GM19099 (cell line): ENCODE data around the gene FATE1.

Source experiments
- POLR2A ChIP-seq: IDR thresholded peaks from 3 replicates; pipeline ENCODE4 v1.6.1; 2011; ENCODE audit warnings: low read depth; ENCODE audit not compliant: insufficient read length; ENCODE audit errors: extremely low read depth

Gene FATE1

DNA sequence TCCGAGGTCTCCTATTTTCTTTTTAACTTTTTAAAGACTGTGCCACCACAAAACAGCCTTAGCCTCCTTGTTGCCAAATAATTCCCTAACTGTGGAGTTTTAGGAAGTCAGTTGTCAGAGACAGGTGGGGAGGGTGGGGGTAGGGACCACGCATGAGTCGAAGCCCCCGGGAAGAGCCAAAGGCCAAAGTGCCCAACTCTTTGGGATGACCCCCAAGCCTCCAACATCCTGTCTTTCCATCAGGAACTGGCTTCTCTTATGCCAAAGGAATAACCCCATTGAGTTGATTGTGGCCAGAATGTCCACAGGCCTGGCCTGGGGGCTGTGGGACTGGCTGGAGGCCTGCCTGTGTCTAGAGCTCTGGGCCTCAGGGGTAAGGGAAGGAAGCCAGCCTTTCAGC is 14.8 kb upstream of the FATE1 start:
- TF ChIP-seq POLR2A, result no peak

DNA sequence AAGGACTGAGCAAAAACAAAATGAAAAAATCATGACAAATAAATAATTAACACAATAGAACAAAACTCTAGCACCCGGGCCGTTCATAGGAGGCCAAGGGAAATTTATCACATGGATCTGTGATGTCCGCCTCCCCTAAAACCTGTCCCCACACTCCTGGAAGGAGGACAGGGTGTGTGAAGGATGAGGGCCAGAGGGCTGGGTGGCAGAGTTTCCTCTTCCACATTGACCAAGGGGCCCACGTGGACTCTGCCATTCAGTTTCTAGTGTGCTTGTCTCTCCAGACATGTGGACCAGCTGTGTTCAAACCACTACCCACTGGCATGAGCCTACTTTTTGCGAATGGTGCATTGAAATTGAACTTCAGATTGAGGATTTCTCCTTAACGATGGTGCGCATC is 14.3 kb upstream of the FATE1 start:
- TF ChIP-seq POLR2A, result no peak

DNA sequence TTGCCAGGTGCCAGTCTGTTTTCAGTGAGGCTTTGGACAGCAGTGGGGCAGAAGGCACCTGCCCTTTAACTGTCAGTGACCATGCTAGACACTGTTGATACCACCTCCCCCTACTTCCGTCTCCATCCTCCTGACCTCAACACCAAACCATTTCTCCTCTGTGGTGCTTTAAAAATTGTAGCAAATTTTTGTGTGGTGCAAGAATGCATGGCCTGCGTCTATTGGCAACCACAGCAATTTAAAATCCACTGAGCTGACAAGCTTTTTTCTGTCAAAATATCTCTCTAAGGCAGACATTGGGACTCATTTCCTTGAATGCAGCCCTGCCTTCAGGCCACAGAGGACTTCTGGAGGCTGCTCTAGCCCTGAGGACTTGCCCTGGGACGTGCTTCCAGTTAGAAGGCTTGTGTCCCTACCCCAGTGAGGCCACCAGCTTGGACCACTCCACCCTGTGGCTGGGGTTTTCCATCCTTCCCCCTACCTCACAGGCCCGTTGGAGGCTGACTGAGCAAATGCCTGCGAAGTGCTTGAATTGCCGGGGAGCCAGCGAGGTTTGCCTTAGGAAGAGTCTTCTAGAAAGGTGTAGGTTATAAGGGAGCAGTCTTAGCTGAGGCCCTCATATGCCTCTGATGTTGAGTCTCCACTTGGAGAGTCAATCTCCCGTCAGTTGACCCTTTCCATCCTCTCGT is 13.7 kb upstream of the FATE1 start:
- TF ChIP-seq POLR2A, result no peak

DNA sequence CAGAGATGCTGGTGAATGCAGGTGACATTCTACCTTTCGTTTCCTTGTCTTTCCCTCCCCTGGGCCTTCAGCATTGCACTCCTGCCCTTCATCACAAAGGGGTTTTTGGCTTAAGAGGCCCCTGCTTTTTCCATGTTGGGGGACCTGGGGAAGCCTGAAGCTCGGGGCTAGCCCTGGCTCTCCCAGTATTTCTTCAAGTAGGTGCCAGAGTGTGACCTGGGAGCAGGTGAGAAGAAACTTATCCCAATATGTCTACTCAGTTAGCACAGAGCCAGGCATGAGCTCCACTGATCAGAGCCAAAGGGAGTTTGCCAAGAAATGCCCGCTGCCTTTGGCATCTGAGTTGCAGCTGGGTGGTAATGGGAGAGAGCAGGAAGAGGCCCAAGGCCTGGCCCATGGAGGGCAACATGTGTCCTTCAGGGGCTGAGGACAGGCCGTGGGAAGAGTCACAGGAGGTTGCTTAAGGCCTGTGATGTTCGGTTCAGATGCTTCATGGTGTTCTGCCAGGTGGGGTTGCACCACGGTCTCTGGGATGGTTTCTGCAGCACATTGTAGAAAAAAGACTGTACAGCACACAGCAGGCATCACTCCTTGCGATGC is 13.0 kb upstream of the FATE1 start:
- TF ChIP-seq POLR2A, result no peak

DNA sequence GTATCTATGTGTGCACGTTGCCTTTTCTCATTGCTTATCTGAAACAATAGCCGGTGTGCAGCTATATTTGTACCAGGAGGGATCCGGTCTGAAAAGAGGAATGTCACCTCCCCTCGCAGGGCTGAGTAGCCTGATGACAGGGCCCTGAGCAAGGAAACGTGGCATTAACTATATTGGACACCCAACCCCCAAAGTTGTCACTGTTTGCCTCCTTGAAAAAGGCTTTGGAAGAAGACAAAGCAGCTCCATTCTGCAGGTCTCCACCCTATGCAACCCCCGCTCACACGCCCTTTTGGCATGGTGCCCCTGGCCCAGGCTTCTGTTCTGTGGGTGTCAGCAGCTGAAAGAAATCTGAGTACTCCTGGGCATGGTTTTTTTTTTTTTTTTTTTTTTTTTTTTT is 12.3 kb upstream of the FATE1 start:
- no peak for TF ChIP-seq POLR2A

DNA sequence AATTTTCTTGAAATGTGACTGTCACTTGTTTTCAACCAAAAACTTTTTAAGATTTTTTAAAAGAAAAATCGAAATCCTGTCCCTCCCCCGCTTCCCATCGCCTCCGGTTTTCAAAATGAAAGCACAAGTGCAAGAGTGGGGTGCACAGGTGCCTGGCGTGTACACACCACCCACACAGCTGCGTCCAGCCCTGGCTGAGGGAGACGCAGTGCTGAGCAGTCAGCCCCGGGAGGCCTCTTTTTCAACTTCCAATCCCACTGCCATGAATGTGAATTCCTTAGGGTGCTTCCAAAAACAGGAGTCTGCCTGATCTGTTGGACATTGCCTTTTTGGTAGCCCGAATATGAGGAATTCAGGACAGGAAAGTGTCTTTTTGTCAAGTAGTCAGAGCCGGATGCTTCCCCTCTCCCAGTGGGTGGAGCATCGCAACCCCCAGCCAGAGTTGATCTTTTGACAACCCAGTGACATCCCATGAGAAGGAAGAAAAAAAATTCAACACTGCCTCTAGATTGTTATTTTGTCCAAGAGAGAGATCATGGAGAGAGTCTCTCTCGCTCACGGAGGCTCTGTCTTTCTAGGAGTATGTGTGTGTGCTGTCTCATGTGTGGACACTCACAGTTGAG is 11.7 kb upstream of the FATE1 start:
- no peak for TF ChIP-seq POLR2A

DNA sequence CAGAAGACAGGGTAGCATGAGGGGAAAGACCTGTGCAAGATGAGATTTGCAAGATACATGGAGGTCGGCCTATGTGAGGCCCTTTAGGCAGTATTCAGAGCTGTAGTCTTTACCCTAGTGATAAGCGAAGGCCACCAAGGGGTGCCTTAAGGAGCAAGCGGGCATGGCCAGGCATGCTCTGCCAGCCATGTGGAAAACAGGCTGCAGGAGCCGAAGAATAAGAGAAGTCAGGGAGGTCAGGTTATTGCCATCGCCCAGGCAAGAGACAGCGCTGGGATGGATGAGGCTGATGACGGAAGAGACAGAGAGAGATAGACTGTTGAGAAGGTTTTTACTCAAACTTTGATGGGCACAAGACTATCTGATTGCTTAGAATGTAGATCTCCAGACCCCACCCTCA is 7.0 kb upstream of the FATE1 start:
- no peak for TF ChIP-seq POLR2A

DNA sequence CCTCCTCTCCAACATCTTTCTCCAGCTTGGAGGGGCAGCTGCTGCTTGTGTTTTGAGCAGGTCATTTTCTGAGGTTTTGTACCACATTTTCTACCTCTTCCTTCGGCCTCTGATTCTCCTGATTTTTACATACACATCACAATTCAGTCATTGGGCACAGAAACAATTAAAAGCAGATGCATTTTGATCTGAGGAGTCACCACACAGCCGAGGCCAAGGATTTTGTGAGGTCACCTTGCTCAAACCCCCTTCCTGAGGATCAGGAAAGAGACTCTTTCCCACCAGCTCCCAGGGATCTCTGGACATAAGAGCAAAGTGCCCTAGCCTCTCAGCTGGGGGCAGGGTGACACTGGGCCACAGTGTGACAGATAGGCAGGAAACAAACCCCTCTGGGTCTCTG is 5.4 kb upstream of the FATE1 start:
- no peak for TF ChIP-seq POLR2A

DNA sequence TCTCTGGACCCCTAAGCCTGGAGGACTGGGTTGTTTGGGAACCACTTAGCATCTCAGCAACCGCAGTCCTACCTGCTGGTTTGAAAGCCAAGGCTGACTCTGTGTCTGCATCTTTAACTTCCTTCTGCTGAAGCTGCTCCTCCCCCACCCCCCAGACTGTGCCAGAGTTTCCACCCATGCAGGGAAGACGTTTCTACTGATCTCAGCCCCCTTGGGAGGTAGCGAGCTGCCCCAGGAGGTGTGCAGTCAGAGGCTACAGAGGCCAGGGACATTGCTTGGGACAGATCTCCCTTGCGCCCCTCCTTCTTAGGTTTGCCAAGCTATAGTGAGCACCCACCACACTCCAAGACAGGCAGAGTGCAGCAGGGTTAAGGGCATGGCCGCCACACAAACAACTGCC is 4.7 kb upstream of the FATE1 start:
- TF ChIP-seq POLR2A, result no peak

DNA sequence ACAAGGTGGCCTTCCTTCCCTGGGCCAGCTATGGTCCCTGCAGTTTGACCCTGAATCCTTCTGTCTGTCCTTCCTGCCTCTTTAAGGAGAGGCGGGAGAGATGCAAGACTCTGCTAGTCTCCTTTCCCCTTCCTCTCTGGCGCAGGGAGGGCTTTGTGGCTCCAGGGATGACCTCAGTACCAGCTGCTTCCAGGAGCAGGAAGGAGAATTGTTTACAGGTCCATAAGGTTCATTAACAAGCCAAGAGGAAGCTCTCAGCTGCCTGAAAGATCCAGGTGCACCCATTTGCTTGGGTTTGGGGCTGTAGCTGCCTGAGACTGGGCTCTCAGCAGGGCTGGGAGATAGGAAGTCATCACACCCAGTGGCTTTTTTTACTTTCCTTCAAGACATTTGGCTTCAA is 4.0 kb upstream of the FATE1 start:
- TF ChIP-seq POLR2A, result no peak

DNA sequence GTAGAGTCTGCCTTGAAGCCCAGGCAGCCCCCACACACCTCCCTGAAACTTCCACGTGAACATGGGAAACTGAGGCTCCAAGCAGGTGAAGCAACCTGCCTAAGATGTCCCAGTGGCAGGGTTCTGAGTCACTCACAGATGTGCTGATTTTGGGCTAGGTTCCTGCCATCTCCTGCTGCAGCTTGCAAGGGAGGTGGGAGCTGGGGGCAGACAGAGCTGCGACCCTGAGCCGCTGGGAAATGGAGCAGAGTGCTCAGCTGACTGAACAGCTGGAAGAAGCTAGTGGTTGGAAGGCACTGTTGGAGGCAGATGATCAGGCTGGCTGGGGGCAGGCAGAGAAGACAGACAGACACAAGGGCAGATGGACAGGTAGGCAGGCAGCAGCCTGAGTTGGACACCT is 3.6 kb upstream of the FATE1 start:
- TF ChIP-seq POLR2A, result no peak

DNA sequence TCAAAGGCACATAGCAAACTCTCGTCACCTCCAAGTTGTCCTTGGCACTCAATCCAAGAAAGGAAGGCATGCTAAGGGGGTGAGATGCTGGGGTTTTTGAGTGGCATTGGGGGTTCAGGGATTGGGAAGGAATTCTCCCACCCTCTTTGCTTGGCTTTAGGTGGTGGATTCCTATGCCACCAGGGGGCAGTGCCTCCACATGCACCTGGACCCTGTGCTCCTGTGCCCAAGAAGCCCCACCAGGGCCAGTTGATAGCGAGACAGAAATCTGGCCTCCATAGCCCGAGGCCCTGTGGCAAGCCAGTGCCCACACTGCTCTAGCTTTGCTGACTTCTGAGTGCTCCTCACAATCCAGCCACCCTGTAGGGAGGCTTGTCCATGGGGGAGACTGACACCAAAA is 2.0 kb upstream of the FATE1 start:
- TF ChIP-seq POLR2A, result no peak

DNA sequence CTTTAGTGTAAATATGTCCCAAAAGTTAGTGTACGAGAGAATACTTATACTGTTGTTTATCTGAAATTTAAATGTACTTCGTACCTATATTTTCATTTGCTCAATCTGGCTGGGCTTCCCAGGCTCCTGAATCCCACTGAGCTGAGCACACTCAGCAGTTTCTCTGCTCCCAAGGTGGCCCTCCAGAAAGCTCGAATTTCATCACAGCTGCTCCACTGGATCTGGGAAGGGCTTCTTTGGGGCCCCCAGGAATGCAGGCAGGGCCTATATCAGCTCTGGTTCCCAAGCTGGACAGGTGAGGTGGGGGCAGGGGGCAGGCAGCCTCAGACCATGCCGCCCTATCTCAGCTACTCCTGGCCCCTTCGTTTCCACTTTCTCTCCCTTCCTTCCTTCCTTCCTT is 1.5 kb upstream of the FATE1 start:
- no peak for TF ChIP-seq POLR2A

DNA sequence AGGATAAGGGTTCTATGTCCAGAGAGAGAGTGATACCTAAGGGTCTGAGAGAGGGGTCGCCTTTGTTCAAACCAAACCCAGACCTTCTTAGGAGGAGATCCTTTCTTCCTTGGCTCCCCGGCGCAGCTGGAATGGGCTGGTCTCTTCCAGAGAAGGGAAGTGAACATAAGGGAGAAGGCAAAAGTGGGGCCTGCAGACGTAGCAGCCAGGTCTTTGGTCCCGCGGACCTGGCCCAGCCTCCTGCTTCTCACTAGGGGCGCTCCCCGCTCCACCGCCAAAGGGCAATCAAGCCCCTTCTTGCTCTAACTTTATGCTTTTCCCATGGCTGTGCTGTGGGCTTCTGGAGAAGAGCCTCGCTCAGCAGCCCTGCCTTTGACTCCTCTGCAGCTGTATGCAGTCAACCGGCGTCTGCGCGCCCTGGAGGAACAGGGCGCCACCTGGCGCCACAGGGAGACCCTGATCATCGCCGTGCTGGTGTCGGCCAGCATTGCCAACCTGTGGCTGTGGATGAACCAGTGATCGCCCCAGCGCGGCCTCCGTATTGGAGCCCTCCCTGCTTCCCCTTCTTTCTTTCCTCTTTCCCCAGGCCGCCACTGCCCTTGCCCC is 6.5 kb downstream of the FATE1 start:
- no peak for TF ChIP-seq POLR2A

DNA sequence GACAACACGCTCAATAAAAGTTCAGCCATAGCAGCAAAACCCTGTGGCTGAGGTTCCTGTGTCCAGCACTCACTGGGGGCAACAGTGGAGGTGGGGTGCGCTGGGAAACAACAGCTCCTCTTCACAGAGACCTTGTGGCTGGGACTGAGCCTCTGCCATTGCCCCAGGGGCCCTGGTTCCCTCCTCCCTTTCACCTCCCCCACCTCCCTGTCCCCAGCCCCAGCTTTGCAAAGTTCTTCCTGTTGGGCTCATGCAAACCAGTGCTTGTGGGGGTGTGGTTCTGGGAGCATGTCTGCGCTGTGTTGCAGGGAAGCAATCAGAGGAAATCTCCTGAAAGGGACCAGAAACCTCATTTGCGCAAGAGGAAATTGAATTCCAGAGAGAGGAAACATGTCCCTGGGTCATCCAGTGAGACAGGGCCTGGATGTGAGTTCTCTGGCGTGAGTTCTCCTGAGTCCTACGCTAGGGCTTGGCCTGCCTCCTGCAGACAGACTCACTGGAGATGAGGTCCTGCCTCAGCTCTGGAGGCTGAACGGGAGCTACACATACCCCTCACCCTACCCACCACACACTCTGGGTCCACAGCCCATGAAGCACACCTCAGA is 7.4 kb downstream of the FATE1 start:
- TF ChIP-seq POLR2A, result no peak
